HCT116 (cell line): ENCODE measurements around the gene PRR16.

Experiments
- CTCF ChIP-seq, 3 experiments: fragments of 200-600 bp in 1 of 3; sonication (generic) in 1 of 3; IDR thresholded peaks in 2 of 3; conservative IDR thresholded peaks in 1 of 3; 2 replicates each; pipeline ENCODE4 v1.5.1; 2012 to 2017; ENCODE audit warnings: low read depth in 2 of 3, low read length in 2 of 3, antibody characterized with exemption in 1 of 3, borderline replicate concordance in 1 of 3, control low read depth in 1 of 3, mild to moderate bottlenecking in 1 of 3, mixed read lengths in 1 of 3, mixed run types in 1 of 3, moderate library complexity in 1 of 3; ENCODE audit not compliant: insufficient read depth in 1 of 3
- EGR1 ChIP-seq: IDR thresholded peaks from 2 replicates; pipeline ENCODE4 v1.6.1; 2012; ENCODE audit warnings: low read depth
- EZH2 ChIP-seq: fragments of 200-600 bp; sonication (generic); IDR thresholded peaks from 2 replicates; pipeline ENCODE4 v1.6.1; 2017; ENCODE audit warnings: antibody characterized with exemption, mixed run types
- FOSL1 ChIP-seq: IDR thresholded peaks from 2 replicates; pipeline ENCODE4 v1.6.1; 2012; ENCODE audit warnings: low read depth
- POLR2A ChIP-seq: IDR thresholded peaks from 2 replicates; pipeline ENCODE4 v1.7.0; 2011; ENCODE audit warnings: borderline replicate concordance; ENCODE audit not compliant: insufficient read depth, insufficient read length; ENCODE audit errors: extremely low read depth

- no peak for TF ChIP-seq CTCF (IDR thresholded peaks at IDR 0.05 in 2 of 3, conservative IDR thresholded peaks at IDR 0.05 in 1 of 3; ENCODE audit: borderline replicate concordance in 1 of 3, insufficient read depth in 1 of 3, low read depth in 2 of 3, low read length in 2 of 3)
- TF ChIP-seq FOSL1: no peak
- TF ChIP-seq EGR1: no peak
- no peak for TF ChIP-seq POLR2A
- no peak for TF ChIP-seq EZH2
Observed at GRCh38 chr5:120677481-120677880, 213.4 kb downstream of the PRR16 start.
